Sigmoid colon (tissue), 7 donors: ENCODE results near the gene SLBP. TPM values are rescaled to one million over a fixed set of nuclear protein-coding genes. Genes with fewer than 3 reads are reported as not detected.
A peak's percentile ranks its signal among the peaks of the same experiment; 100 is the strongest.

Experiments
- DNase-seq: peaks from one replicate; pipeline ENCODE4 v3.0.0-alpha.2; 2019
- H3K27ac ChIP-seq, 4 donors: fragments of 200-600 bp; sonication (generic); one replicate each; pipeline ENCODE4 v1.5.1; 2016 to 2019; ENCODE audit warnings: mild to moderate bottlenecking in 1 of 4
- H3K27me3 ChIP-seq, 3 donors: fragments of 200-600 bp; sonication (generic); one replicate each; pipeline ENCODE4 v1.5.1; 2019; ENCODE audit warnings: mild to moderate bottlenecking in 1 of 3
- H3K36me3 ChIP-seq, 4 donors: fragments of 200-600 bp; sonication (generic); one replicate each; pipeline ENCODE4 v1.5.1; 2016 to 2019
- H3K4me1 ChIP-seq, 4 donors: fragments of 200-600 bp; sonication (generic); one replicate each; pipeline ENCODE4 v1.5.1; 2017 to 2019
- H3K4me3 ChIP-seq, 4 donors: fragments of 200-600 bp; sonication (generic); one replicate each; pipeline ENCODE4 v1.5.1; 2017 to 2019; ENCODE audit warnings: mild to moderate bottlenecking in 2 of 4, moderate library complexity in 1 of 4
- H3K9me3 ChIP-seq, 4 donors: fragments of 200-600 bp in 3 of 4; sonication (generic) in 3 of 4; one replicate each; pipeline versions ENCODE4 v1.5.1 to v1.6.1; 2013 to 2019
- CTCF ChIP-seq, 4 experiments: fragments of 450-650 bp in 3 of 4; fragments of 200-600 bp in 1 of 4; IDR thresholded peaks; one replicate each; pipeline ENCODE4 v1.5.1; 2016 to 2019; ENCODE audit warnings: antibody characterized with exemption in 4 of 4, mild to moderate bottlenecking in 3 of 4, moderate library complexity in 2 of 4
- EP300 ChIP-seq, 4 donors: sonication (generic); formaldehyde crosslinking; IDR thresholded peaks; one replicate each; pipeline ENCODE4 v1.6.1; 2017; ENCODE audit warnings: antibody characterized with exemption in 4 of 4
- POLR2A ChIP-seq, 2 donors: fragments of 450-650 bp; IDR thresholded peaks; one replicate each; pipeline ENCODE4 v1.6.1; 2016; ENCODE audit warnings: antibody characterized with exemption in 2 of 2, mild to moderate bottlenecking in 2 of 2, moderate library complexity in 2 of 2
- POLR2AphosphoS5 ChIP-seq, 4 donors: sonication (generic); formaldehyde crosslinking; IDR thresholded peaks; one replicate each; pipeline ENCODE4 v1.6.1; 2017; ENCODE audit warnings: antibody characterized with exemption in 4 of 4
- WGBS, 2 donors: extraction: QIAGEN DNeasy Blood & Tissue Kit; methylation state at CpG; one replicate each; pipeline ENCODE4 v1.1.7; 2013; 5-methylcytosine and 5-hydroxymethylcytosine counted together
- intact Hi-C: fragments of 100-400 bp; cut with DNase I; formaldehyde crosslinking; loops from one replicate; pipeline ENCODE4 v1.15.1; 2023
- polyA plus RNA-seq, 3 donors: library from polyadenylated mRNA; stranded (reverse); fragments of 200-250 nt; gene quantifications; one replicate each; pipeline ENCODE4 v1.2.3, GENCODE V29; 2013
- total RNA-seq, 4 donors: library from RNA; depleted of rRNA; stranded (reverse); fragments of >200 nt; gene quantifications; one replicate each; pipeline ENCODE4 v1.1.0, GENCODE V29; 2016
- donor health status: healthy with polysubstance abuse.
- donor health status: Bipolar disorder and iron deficiency.
- donor health status: healthy.

SLBP gene
- total and polyA plus RNA-seq, 7 donors, result 32.3 to 48.9 (median 36.0) TPM

- peak in 1 of 4 donors; percentile 27 for TF ChIP-seq POLR2AphosphoS5 (IDR thresholded peaks at IDR 0.05)
- TF ChIP-seq EP300 (IDR thresholded peaks at IDR 0.05), result no peak
- Histone ChIP-seq H3K27ac (peak within 1 kb of the TSS; percentile 89 to 95 (median 90)), H3K27me3 (no peaks in the 10 kb centered on the region), H3K4me1 (peaks cover 0 to 20% (median 11%) of the 10 kb centered on the region in 4 donors), H3K4me3 (peak within 1 kb of the TSS; percentile 36 to 78 (median 63)), H3K9me3 (no peaks in the 10 kb centered on the region), H3K36me3 (no peaks in the 10 kb centered on the region)
- intact Hi-C loops, result loop anchor here (1.0 to 2.0 kb wide), 2 partner anchors 29 to 39 kb away; partner anchors contain the start of gene SLBP
- DNase-seq, result peak; percentile 74
- 1% methylated on average over 118 of the region's 118 CpGs for WGBS, 2 donors
Observed at GRCh38 chr4:1683736-1684505, 28.2 kb downstream of the SLBP start, which contains the start of gene FAM53A. FAM53A (minus strand) TSS chr4:1684313; CDS start chr4:1668741, 15,572 bp downstream.

GRCh38 chr4:1683261-1683735, 28.8 kb downstream of the SLBP start:
- intact Hi-C loops, result no loop called here
- no peak for TF ChIP-seq EP300 (IDR thresholded peaks at IDR 0.05)
- no peak for TF ChIP-seq POLR2A (IDR thresholded peaks at IDR 0.05)
- peak in 1 of 4 donors; percentile 13 for TF ChIP-seq POLR2AphosphoS5 (IDR thresholded peaks at IDR 0.05)
- TF ChIP-seq CTCF (IDR thresholded peaks at IDR 0.05), result no peak
- peak overlapping the region; percentile 36 to 78 (median 63) for H3K4me3 ChIP-seq
- H3K4me1 ChIP-seq, result peaks cover 0 to 20% (median 11%) of the 10 kb centered on the region in 4 donors
- no peaks in the 10 kb centered on the region for H3K9me3 ChIP-seq
- H3K27me3 ChIP-seq, result no peaks in the 10 kb centered on the region
- peak; percentile 86 for DNase-seq
- H3K36me3 ChIP-seq, result no peaks in the 10 kb centered on the region
- WGBS, 2 donors, result 6 to 9% methylated on average over 13 of the region's 13 CpGs
- H3K27ac ChIP-seq, result peak overlapping the region; percentile 89 to 95 (median 90)

GRCh38 chr4:1682860-1683259, 29.3 kb downstream of the SLBP start:
- intact Hi-C loops, result no loop called here
- peak overlapping the region; percentile 89 to 95 (median 90) for H3K27ac ChIP-seq
- no peaks in the 10 kb centered on the region for H3K9me3 ChIP-seq
- H3K36me3 ChIP-seq, result no peaks in the 10 kb centered on the region
- H3K4me1 ChIP-seq, result peaks cover 0 to 20% (median 11%) of the 10 kb centered on the region in 4 donors
- WGBS, 2 donors, result 89% methylated on average over 13 of the region's 13 CpGs
- no peak for DNase-seq
- no peak for TF ChIP-seq CTCF (IDR thresholded peaks at IDR 0.05)
- TF ChIP-seq POLR2A (IDR thresholded peaks at IDR 0.05), result no peak
- no peak for TF ChIP-seq EP300 (IDR thresholded peaks at IDR 0.05)
- no peak for TF ChIP-seq POLR2AphosphoS5 (IDR thresholded peaks at IDR 0.05)
- peak overlapping the region in 3 of 4 donors; percentile 63 to 78 (median 63) for H3K4me3 ChIP-seq
- H3K27me3 ChIP-seq, result no peaks in the 10 kb centered on the region

GRCh38 chr4:1678244-1678643, 33.9 kb downstream of the SLBP start:
- H3K4me1 ChIP-seq, result peaks cover 0 to 6% (median 2%) of the 10 kb centered on the region in 4 donors
- 31 to 77% methylated on average over 5 of the region's 5 CpGs for WGBS, 2 donors
- no peak overlapping the region for H3K27ac ChIP-seq
- H3K9me3 ChIP-seq, result no peaks in the 10 kb centered on the region
- DNase-seq, result no peak
- no peak overlapping the region for H3K4me3 ChIP-seq
- H3K27me3 ChIP-seq, result no peaks in the 10 kb centered on the region
- intact Hi-C loops, result no loop called here
- no peak for TF ChIP-seq POLR2AphosphoS5 (IDR thresholded peaks at IDR 0.05)
- no peak for TF ChIP-seq EP300 (IDR thresholded peaks at IDR 0.05)
- no peak for TF ChIP-seq CTCF (IDR thresholded peaks at IDR 0.05)
- no peak for TF ChIP-seq POLR2A (IDR thresholded peaks at IDR 0.05)
- no peaks in the 10 kb centered on the region for H3K36me3 ChIP-seq
